ENCODE data around the gene DDX31. TPM values are rescaled to one million over a fixed set of nuclear protein-coding genes. Genes with fewer than 3 reads are reported as not detected.

DDX31 gene
- total and polyA plus RNA-seq, 4 experiments from 2014 or later: 3.4 to 21.1 (median 13.6) TPM

DNA sequence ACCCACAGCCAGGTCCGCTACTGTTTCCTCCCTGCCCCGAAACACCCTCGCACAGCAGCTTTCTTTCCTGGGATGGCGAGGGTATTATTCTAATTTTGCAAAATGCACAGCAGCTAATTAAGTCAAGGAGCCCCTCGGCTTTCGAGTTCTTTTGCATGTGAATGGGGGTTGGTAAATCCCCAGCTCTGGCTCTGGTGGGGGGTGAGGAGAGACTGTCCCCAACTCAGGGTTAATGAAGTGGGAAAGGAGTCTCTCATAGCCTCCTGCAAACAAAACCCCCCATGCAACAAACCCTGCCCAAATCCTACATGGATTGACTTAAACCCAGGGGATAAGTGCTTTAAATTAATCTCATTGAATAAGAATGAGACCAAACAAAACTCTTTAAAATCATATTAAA, 78.5 kb downstream of the DDX31 start:
- no peaks in the 10 kb centered on the region for H3K4me1 ChIP-seq (ENCODE audit: insufficient read depth, low read length)
- Mint-ChIP-seq H3K36me3 (peaks cover 27 to 36% of the 10 kb centered on the region in 2 donors), H3K27ac (no peak overlapping the region), H3K4me1 (peaks cover 0 to 10% (median 7%) of the 10 kb centered on the region in 4 donors), H3K4me3 (no peak overlapping the region), H3K27me3 (peaks cover 21 to 28% of the 10 kb centered on the region in 2 donors), H3K9me3 (peaks cover 0 to 4% (median 0%) of the 10 kb centered on the region in 8 donors)
- H3K9me3 ChIP-seq (ENCODE audit: control insufficient read depth in 1 of 2, low read length in 2 of 2): no peaks in the 10 kb centered on the region
- peaks cover 6% of the 10 kb centered on the region for H3K36me3 ChIP-seq (ENCODE audit: insufficient read depth, low read length)
- peaks cover 27% of the 10 kb centered on the region for H3K27me3 ChIP-seq (ENCODE audit: insufficient read depth, low read length)
- H3K4me3 ChIP-seq (ENCODE audit: low read length in 2 of 2): no peak overlapping the region
- intact Hi-C loops (cut with micrococcal nuclease): no loop called here
- ChIA-PET POLR2A (ENCODE audit: partially characterized antibody) (no interaction called here), CTCF (ENCODE audit: partially characterized antibody) (no interaction called here)
- DNase-seq: no peak
- H3K27ac ChIP-seq (ENCODE audit: low read depth, low read length): no peak overlapping the region

DNA sequence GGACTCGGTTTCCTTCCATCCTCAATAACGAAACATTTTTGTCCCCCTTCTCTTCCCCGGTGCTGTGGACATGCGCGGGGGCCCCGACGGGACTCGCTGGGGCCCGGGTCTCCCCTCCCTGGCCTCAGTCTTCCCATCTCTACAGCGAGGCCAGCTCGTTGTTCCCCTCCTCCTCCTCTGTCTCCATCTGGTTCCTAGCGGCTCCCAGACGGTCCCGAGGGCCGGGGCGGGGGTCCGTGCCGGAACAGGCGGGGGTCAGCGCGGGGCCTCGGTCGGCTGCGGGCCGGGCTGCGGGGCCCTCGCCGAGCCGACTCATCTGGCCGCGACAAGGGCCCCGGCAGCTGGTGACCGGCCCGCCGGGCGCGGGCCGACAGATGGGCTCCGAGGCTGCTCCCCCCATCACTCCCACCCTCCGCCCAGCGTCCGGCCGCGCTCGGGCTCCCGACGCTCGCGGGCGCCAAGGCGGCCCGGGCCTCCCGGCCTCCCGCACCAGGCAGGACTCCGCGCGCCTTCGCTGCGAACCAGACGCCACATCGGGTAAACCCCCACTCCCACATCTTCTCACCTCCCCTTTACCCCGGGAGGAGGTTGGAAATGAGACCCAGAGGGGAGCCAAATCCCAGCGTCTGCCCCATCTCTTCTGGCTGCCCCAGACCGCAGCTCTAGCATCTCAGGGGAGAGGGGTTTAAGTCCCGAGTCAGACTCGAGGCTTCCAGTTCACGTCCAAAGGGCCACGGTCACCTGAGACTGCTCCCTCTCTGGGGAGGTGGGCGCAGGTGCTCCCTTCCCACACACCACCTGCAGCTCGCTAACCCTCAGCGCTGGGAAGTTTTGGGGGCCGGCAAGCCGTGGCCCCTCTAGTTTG, 79.2 kb downstream of the DDX31 start:
- no peak overlapping the region for H3K27ac ChIP-seq (ENCODE audit: low read depth, low read length)
- H3K27ac Mint-ChIP-seq: no peak overlapping the region
- H3K36me3 ChIP-seq (ENCODE audit: insufficient read depth, low read length): peaks cover 6% of the 10 kb centered on the region
- peaks cover 0 to 15% (median 7%) of the 10 kb centered on the region in 4 donors for H3K4me1 Mint-ChIP-seq
- H3K27me3 Mint-ChIP-seq: peaks cover 28 to 35% of the 10 kb centered on the region in 2 donors
- H3K9me3 Mint-ChIP-seq: peaks cover 0 to 6% (median 0%) of the 10 kb centered on the region in 8 donors
- no peak overlapping the region for H3K4me3 ChIP-seq (ENCODE audit: low read length in 2 of 2)
- DNase-seq: no peak
- H3K4me1 ChIP-seq (ENCODE audit: insufficient read depth, low read length): no peaks in the 10 kb centered on the region
- peaks cover 22 to 33% of the 10 kb centered on the region in 2 donors for H3K36me3 Mint-ChIP-seq
- no peaks in the 10 kb centered on the region for H3K9me3 ChIP-seq (ENCODE audit: control insufficient read depth in 1 of 2, low read length in 2 of 2)
- ChIA-PET CTCF (ENCODE audit: partially characterized antibody) (no interaction called here), POLR2A (ENCODE audit: partially characterized antibody) (no interaction called here)
- no peak overlapping the region for H3K4me3 Mint-ChIP-seq
- H3K27me3 ChIP-seq (ENCODE audit: insufficient read depth, low read length): peaks cover 34% of the 10 kb centered on the region
- intact Hi-C loops (cut with micrococcal nuclease): no loop called here

DNA sequence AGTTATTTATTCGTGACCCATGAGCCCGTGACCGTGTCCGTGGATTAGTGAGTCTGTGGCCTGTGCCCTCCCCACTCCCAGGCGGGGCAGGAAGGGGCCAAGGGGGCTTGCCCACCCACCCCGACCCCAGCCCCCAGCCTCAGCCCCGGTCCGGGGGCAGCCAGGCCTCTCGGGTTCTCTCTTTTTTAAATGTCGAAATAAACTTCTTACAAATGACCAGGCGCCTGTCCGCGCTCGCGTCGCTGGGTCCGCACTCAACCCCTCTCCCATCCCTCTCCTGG, 79.8 kb downstream of the DDX31 start:
- H3K9me3 ChIP-seq (ENCODE audit: control insufficient read depth in 1 of 2, low read length in 2 of 2): no peaks in the 10 kb centered on the region
- POLR2A ChIA-PET (ENCODE audit: partially characterized antibody): no interaction called here
- intact Hi-C loops (cut with micrococcal nuclease): no loop called here
- Mint-ChIP-seq H3K9me3 (peaks cover 0 to 6% (median 0%) of the 10 kb centered on the region in 8 donors), H3K4me1 (peaks cover 0 to 15% (median 7%) of the 10 kb centered on the region in 4 donors), H3K36me3 (peaks cover 18 to 28% of the 10 kb centered on the region in 2 donors), H3K4me3 (no peak overlapping the region), H3K27me3 (peaks cover 30 to 37% of the 10 kb centered on the region in 2 donors), H3K27ac (peak overlapping the region in 1 of 7 donors; percentile 52)
- H3K27ac ChIP-seq (ENCODE audit: low read depth, low read length): no peak overlapping the region
- no peak for DNase-seq
- H3K4me1 ChIP-seq (ENCODE audit: insufficient read depth, low read length): no peaks in the 10 kb centered on the region
- H3K4me3 ChIP-seq (ENCODE audit: low read length in 2 of 2): no peak overlapping the region
- peaks cover under 1% of the 10 kb centered on the region for H3K36me3 ChIP-seq (ENCODE audit: insufficient read depth, low read length)
- CTCF ChIA-PET (ENCODE audit: partially characterized antibody): no interaction called here
- H3K27me3 ChIP-seq (ENCODE audit: insufficient read depth, low read length): peaks cover 40% of the 10 kb centered on the region

DNA sequence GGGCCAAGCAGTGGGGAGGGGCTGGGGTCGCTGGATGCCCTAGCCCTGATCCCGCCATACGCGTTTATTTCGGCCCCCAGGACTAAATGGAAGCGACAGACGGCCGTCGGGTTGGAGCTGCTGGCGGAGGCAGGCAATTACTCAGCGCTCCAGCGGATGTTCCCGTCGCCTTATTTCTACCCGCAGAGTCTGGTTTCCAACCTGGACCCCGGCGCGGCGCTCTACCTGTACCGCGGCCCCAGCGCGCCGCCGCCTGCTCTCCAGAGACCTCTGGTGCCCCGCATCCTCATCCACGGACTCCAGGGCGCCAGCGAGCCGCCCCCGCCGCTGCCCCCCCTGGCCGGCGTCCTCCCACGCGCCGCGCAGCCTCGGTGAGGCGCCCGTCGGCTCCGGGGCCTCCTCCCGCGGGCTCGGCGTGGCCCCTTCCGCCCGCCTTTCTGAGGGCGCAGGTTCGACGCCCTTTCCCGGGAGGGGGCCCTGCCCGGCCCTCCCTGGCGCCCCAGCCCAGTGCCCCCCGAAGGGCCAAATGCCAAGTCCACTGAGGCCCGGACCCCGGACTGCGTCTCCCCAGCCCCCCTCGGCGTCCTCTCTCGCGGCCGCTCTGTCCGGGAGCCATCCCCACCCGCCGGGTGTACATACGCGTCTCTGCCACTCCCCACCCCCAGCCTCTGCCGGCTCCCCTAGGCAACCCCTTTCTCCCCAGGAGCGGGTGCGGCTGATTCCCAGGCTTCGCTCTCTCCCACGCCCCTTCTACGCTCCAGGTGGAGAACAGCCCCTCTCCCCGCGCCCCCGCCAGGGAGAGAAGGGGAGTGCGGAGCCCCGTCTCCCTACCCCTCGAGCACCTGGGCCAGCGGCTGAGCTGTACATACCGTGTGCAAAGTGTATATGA, 80.4 kb downstream of the DDX31 start:
- Histone ChIP-seq H3K4me3 (ENCODE audit: low read length in 2 of 2) (no peak overlapping the region), H3K4me1 (ENCODE audit: insufficient read depth, low read length) (no peaks in the 10 kb centered on the region), H3K27me3 (ENCODE audit: insufficient read depth, low read length) (peaks cover 46% of the 10 kb centered on the region), H3K27ac (ENCODE audit: low read depth, low read length) (no peak overlapping the region), H3K36me3 (ENCODE audit: insufficient read depth, low read length) (no peaks in the 10 kb centered on the region), H3K9me3 (ENCODE audit: control insufficient read depth in 1 of 2, low read length in 2 of 2) (no peaks in the 10 kb centered on the region)
- H3K4me3 Mint-ChIP-seq: no peak overlapping the region
- CTCF ChIA-PET (ENCODE audit: partially characterized antibody): no interaction called here
- peaks cover 0 to 7% (median 0%) of the 10 kb centered on the region in 8 donors for H3K9me3 Mint-ChIP-seq
- POLR2A ChIA-PET (ENCODE audit: partially characterized antibody): no interaction called here
- peaks cover 0 to 15% (median 7%) of the 10 kb centered on the region in 4 donors for H3K4me1 Mint-ChIP-seq
- intact Hi-C loops (cut with micrococcal nuclease): no loop called here
- H3K36me3 Mint-ChIP-seq: peaks cover 12 to 22% of the 10 kb centered on the region in 2 donors
- H3K27me3 Mint-ChIP-seq: peaks cover 35 to 43% of the 10 kb centered on the region in 2 donors
- peak overlapping the region in 1 of 7 donors; percentile 52 for H3K27ac Mint-ChIP-seq
- DNase-seq: no peak

DNA sequence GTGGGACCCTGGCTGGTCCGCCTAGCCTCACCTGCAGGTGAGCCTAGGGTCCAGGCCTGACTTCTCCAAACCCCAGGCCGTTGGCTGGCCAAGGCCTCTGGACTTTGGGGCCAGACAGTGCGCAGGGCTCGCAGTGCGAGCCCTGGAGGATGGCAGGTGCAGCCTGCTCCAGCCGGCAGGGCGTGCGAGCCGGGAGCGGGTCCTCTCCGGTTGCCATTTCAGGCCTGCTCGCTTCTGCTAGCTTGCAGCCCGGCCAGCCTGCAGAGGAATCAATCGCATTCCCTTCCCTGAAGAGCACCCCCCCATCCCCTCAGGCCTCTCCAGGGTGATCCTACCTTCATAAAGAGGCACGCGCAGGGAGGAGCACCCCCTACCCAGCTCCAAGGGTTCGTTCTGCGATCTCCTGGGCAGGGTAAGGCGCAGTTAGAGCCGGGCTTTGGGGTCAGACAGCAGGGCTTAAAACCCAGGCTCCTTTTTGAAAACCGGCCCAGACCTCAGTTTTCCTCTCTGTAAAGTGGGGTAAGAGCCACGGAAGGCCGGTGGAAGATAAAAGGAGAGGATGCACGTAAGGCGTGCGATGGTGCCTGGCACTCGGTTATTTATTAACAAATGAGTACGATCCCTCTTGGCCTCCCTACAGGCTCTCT, 81.2 kb downstream of the DDX31 start:
- peaks cover 38 to 46% of the 10 kb centered on the region in 2 donors for H3K27me3 Mint-ChIP-seq
- peaks cover 9 to 14% of the 10 kb centered on the region in 2 donors for H3K36me3 Mint-ChIP-seq
- DNase-seq: no peak
- peaks cover 0 to 15% (median 7%) of the 10 kb centered on the region in 4 donors for H3K4me1 Mint-ChIP-seq
- CTCF ChIA-PET (ENCODE audit: partially characterized antibody): no interaction called here
- no peak overlapping the region for H3K27ac ChIP-seq (ENCODE audit: low read depth, low read length)
- no peaks in the 10 kb centered on the region for H3K36me3 ChIP-seq (ENCODE audit: insufficient read depth, low read length)
- H3K4me3 ChIP-seq (ENCODE audit: low read length in 2 of 2): no peak overlapping the region
- H3K4me3 Mint-ChIP-seq: no peak overlapping the region
- peaks cover 52% of the 10 kb centered on the region for H3K27me3 ChIP-seq (ENCODE audit: insufficient read depth, low read length)
- POLR2A ChIA-PET (ENCODE audit: partially characterized antibody): no interaction called here
- no peaks in the 10 kb centered on the region for H3K9me3 ChIP-seq (ENCODE audit: control insufficient read depth in 1 of 2, low read length in 2 of 2)
- H3K27ac Mint-ChIP-seq: peak overlapping the region in 2 of 7 donors; percentile 19 to 23
- intact Hi-C loops (cut with micrococcal nuclease): no loop called here
- no peaks in the 10 kb centered on the region for H3K4me1 ChIP-seq (ENCODE audit: insufficient read depth, low read length)
- peaks cover 0 to 9% (median 0%) of the 10 kb centered on the region in 8 donors for H3K9me3 Mint-ChIP-seq

DNA sequence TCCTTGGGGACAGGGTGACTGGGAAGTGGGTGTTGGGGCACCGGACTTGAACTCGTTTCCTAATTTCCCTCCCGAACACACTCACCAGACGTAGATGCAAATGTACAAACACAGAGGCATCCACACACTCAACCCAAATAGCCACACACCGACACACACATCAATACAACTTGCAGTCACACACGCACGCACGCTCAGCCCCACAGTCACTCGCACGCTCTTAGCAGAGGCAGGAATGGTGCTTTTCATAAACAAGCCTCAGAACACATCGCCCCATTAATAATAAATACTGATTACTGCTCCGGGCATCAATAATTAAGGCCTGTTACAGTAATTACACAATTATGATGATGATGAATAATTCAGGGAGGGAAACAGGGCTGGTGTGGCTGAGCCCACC, 81.7 kb downstream of the DDX31 start:
- CTCF ChIA-PET (ENCODE audit: partially characterized antibody): no interaction called here
- Mint-ChIP-seq H3K4me1 (peaks cover 0 to 15% (median 7%) of the 10 kb centered on the region in 4 donors), H3K4me3 (peak overlapping the region in 1 of 8 donors; percentile 38), H3K27ac (peak overlapping the region in 2 of 7 donors; percentile 19 to 23), H3K27me3 (peaks cover 42 to 50% of the 10 kb centered on the region in 2 donors), H3K36me3 (peaks cover 5 to 9% of the 10 kb centered on the region in 2 donors), H3K9me3 (peaks cover 0 to 11% (median 0%) of the 10 kb centered on the region in 8 donors)
- POLR2A ChIA-PET (ENCODE audit: partially characterized antibody): no interaction called here
- H3K27me3 ChIP-seq (ENCODE audit: insufficient read depth, low read length): peaks cover 57% of the 10 kb centered on the region
- no peak overlapping the region for H3K4me3 ChIP-seq (ENCODE audit: low read length in 2 of 2)
- H3K4me1 ChIP-seq (ENCODE audit: insufficient read depth, low read length): no peaks in the 10 kb centered on the region
- no peaks in the 10 kb centered on the region for H3K36me3 ChIP-seq (ENCODE audit: insufficient read depth, low read length)
- H3K27ac ChIP-seq (ENCODE audit: low read depth, low read length): no peak overlapping the region
- intact Hi-C loops (cut with micrococcal nuclease): no loop called here
- no peak for DNase-seq
- no peaks in the 10 kb centered on the region for H3K9me3 ChIP-seq (ENCODE audit: control insufficient read depth in 1 of 2, low read length in 2 of 2)

DNA sequence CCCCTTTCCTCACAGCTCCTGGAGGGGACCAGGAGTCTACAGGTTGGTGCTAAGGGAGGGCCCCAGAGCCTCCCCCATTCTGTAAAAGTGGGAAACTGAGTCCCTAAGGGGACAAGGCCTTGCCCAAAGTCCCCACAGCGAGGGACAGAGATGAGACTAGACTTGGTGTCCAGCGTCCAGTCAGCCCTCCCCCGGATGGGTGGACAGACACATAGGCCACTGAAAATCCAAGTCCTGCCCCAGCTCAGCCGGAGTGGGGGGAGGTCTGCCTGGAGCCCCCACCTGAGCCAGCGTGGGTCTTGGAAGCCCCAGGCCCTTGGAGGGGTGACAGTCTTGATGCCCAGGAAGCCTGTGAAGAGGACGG, 82.2 kb downstream of the DDX31 start:
- peaks cover 43 to 52% of the 10 kb centered on the region in 2 donors for H3K27me3 Mint-ChIP-seq
- peaks cover 1 to 8% of the 10 kb centered on the region in 2 donors for H3K36me3 Mint-ChIP-seq
- no peak overlapping the region for H3K27ac Mint-ChIP-seq
- no peak overlapping the region for H3K4me3 Mint-ChIP-seq
- Histone ChIP-seq H3K36me3 (ENCODE audit: insufficient read depth, low read length) (no peaks in the 10 kb centered on the region), H3K4me1 (ENCODE audit: insufficient read depth, low read length) (no peaks in the 10 kb centered on the region), H3K27me3 (ENCODE audit: insufficient read depth, low read length) (peaks cover 61% of the 10 kb centered on the region), H3K9me3 (ENCODE audit: control insufficient read depth in 1 of 2, low read length in 2 of 2) (no peaks in the 10 kb centered on the region), H3K4me3 (ENCODE audit: low read length in 2 of 2) (no peak overlapping the region), H3K27ac (ENCODE audit: low read depth, low read length) (no peak overlapping the region)
- DNase-seq: no peak
- peaks cover 0 to 15% (median 7%) of the 10 kb centered on the region in 4 donors for H3K4me1 Mint-ChIP-seq
- intact Hi-C loops (cut with micrococcal nuclease): no loop called here
- peaks cover 0 to 13% (median 0%) of the 10 kb centered on the region in 8 donors for H3K9me3 Mint-ChIP-seq
- ChIA-PET CTCF (ENCODE audit: partially characterized antibody) (no interaction called here), POLR2A (ENCODE audit: partially characterized antibody) (no interaction called here)

All from CD4-positive, alpha-beta memory T cell (primary cell).